NCI-H2081 (cell line): Measurements from ENCODE around the gene PCSK2.

Experiments
- DNase-seq, 2 experiments: peaks; one replicate each; lab custom pipeline; 2025; lab: John Stamatoyannopoulos, UW

Gene PCSK2

GRCh38 chr20:17339000-17339399 lies 112.2 kb downstream of the PCSK2 start:
- DNase-seq, result no peak

- no peak for DNase-seq
These were observed 116.3 kb downstream of the PCSK2 start for GRCh38 chr20:17343091-17343490.

GRCh38 chr20:17343656-17344452 lies 117.0 kb downstream of the PCSK2 start:
- no peak for DNase-seq

- no peak for DNase-seq
These were observed 118.0 kb downstream of the PCSK2 start for GRCh38 chr20:17344790-17345189.

- DNase-seq, result no peak
These were observed 118.5 kb downstream of the PCSK2 start for GRCh38 chr20:17345321-17345720.

GRCh38 chr20:17350321-17350720 lies 123.5 kb downstream of the PCSK2 start:
- DNase-seq, result no peak

GRCh38 chr20:17357238-17357637 lies 130.4 kb downstream of the PCSK2 start:
- peak; percentile 25 to 71 for DNase-seq

GRCh38 chr20:17358854-17359253 lies 132.0 kb downstream of the PCSK2 start:
- DNase-seq, result no peak

GRCh38 chr20:17364681-17365080 lies 137.8 kb downstream of the PCSK2 start:
- DNase-seq, result no peak

- DNase-seq, result no peak
These were observed 139.0 kb downstream of the PCSK2 start for GRCh38 chr20:17365831-17366230.

- no peak for DNase-seq
These were observed 142.7 kb downstream of the PCSK2 start for GRCh38 chr20:17369506-17369905.

GRCh38 chr20:17372806-17373440 lies 146.1 kb downstream of the PCSK2 start:
- no peak for DNase-seq

- no peak for DNase-seq
These were observed 147.2 kb downstream of the PCSK2 start for GRCh38 chr20:17374086-17374485.

GRCh38 chr20:17376031-17376430 lies 149.2 kb downstream of the PCSK2 start:
- no peak for DNase-seq

- no peak for DNase-seq
These were observed 150.4 kb downstream of the PCSK2 start for GRCh38 chr20:17377231-17377630.

GRCh38 chr20:17379651-17380050 lies 152.8 kb downstream of the PCSK2 start:
- DNase-seq, result no peak

- no peak for DNase-seq
These were observed 154.0 kb downstream of the PCSK2 start for GRCh38 chr20:17380801-17381200.

GRCh38 chr20:17381724-17382123 lies 154.9 kb downstream of the PCSK2 start:
- no peak for DNase-seq

GRCh38 chr20:17385798-17386197 lies 159.0 kb downstream of the PCSK2 start:
- no peak for DNase-seq

GRCh38 chr20:17390655-17391054 lies 163.8 kb downstream of the PCSK2 start:
- DNase-seq, result no peak

GRCh38 chr20:17391127-17391771 lies 164.4 kb downstream of the PCSK2 start:
- no peak for DNase-seq

- no peak for DNase-seq
These were observed 167.6 kb downstream of the PCSK2 start for GRCh38 chr20:17394411-17394810.

- DNase-seq, result no peak
These were observed 168.9 kb downstream of the PCSK2 start for GRCh38 chr20:17395729-17396128.
